Thyroid gland (tissue), 4 donors: ENCODE measurements around the gene BFSP1.

Experiments used
- POLR2A ChIP-seq, 2 donors: fragments of 450-650 bp; IDR thresholded peaks; one replicate each; pipeline ENCODE4 v1.6.1; 2017; ENCODE audit warnings: antibody characterized with exemption in 2 of 2, mild to moderate bottlenecking in 2 of 2, moderate library complexity in 1 of 2
- TF ChIP-seq, protein P1 (sequence below), 6 experiments: fragments of 200-600 bp in 3 of 6; fragments of 450-650 bp in 3 of 6; sonication (generic) in 3 of 6; IDR thresholded peaks; one replicate each; pipeline ENCODE4 v1.5.1; 2016 to 2019; ENCODE audit warnings: antibody characterized with exemption in 6 of 6, mild to moderate bottlenecking in 2 of 6, inconsistent platforms in 1 of 6, moderate library complexity in 1 of 6

- TF ChIP-seq, protein P1, sequence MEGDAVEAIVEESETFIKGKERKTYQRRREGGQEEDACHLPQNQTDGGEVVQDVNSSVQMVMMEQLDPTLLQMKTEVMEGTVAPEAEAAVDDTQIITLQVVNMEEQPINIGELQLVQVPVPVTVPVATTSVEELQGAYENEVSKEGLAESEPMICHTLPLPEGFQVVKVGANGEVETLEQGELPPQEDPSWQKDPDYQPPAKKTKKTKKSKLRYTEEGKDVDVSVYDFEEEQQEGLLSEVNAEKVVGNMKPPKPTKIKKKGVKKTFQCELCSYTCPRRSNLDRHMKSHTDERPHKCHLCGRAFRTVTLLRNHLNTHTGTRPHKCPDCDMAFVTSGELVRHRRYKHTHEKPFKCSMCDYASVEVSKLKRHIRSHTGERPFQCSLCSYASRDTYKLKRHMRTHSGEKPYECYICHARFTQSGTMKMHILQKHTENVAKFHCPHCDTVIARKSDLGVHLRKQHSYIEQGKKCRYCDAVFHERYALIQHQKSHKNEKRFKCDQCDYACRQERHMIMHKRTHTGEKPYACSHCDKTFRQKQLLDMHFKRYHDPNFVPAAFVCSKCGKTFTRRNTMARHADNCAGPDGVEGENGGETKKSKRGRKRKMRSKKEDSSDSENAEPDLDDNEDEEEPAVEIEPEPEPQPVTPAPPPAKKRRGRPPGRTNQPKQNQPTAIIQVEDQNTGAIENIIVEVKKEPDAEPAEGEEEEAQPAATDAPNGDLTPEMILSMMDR (IDR thresholded peaks at IDR 0.05) = no peak
- TF ChIP-seq POLR2A (IDR thresholded peaks at IDR 0.05) = no peak
These were observed 60.2 kb downstream of the BFSP1 start for GRCh38 chr20:17470973-17471372.
